GM18517 (cell line): ENCODE results near the gene TMEM269.
"Not testable (repeated sequence)": the region's sequence is repeated elsewhere in the genome, so short reads cannot be mapped to it uniquely, and the experiment has no call there.

Experiments
- ATAC-seq: cut with Tn5 transposase; IDR thresholded peaks from one replicate; pipeline ENCODE4 v1.9.1; 2021; ENCODE audit warnings: mild to moderate bottlenecking, moderate library complexity; ENCODE audit not compliant: unreplicated experiment

Gene TMEM269

DNA sequence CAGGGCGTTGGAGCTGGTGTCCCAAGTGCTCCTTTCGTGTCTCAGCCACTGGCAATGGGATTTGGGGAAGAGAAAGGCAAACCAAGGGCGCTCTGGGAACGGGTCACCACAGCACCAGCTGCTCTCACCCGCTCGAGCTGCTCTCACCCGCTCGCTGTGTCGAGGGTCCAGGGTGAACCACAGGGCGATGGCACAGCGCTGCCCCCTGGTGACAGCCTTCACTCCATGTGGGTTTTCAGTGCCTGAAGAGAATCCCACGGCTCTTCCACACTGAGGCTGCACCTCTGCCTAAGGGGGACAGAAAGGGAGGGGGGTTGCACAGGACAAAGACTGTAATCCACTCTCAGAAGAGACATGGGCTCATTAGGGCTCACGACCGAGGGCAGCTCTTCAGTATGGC, 37.7 kb upstream of the TMEM269 start:
- no peak for ATAC-seq

DNA sequence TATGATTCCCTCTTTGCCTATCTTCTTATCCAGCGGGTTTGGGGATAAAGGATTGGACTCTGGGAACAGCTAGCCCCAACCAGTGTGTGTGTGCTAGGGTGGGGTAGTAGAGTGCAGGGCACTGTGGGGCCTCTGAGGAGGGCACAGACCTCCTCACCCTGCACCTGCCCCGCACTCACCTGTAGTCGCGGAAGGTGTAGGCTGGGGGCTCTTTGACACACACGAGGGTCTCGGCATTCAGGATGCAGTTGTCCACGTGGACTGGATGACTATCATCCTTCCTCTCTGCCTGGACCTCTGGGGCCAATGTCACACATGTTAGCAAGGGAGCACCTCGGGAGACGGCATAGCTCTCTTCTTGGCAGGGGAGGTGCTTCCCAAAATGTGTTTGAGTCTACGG, 36.8 kb upstream of the TMEM269 start:
- no peak for ATAC-seq

DNA sequence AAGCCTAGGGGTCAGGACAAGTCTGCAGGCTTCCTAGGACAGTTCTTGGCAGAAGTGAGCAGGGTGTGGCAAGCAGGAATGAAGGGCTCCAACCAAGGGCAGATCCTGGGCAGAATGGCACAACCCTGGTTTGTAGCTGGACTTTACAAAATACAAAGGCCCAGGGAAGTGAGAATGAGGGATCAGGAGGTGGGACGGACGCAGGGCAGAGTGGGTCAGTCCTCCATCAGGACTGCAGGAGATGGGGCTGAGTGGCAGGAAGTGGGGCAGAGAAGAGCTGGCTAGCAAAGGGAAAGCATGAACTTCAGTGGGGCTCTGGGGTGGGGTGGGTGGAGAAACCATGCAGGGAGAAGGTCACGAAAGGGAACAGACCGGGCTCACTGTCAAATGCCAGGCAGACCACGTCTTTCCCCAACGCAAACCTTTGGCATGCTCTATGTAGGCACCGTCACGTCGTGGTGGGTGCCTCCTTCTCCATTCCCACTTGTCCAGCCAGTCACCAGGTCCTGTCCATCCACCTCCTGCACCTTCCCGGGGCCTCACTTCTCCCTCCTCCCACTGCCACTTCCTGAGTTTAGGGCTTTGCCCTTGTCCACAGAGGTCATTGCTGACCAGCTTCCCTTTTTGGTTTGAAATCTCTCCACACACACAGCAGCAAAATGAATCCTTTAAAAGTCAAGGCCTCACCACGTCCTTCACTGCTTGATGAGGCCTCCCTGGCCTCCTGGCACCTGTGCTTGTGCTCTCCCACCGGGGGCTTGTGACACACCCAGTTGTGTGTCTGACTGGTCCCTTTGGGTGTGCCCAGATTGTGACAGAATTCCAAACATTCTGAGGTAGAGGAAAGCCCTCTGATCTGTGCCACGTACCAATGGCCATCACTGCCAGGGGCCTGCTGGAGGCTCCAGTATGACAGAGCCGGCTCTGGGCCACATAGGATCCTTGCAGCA, 36.1 kb upstream of the TMEM269 start:
- ATAC-seq, result no peak

- no peak for ATAC-seq
Measured at GRCh38 chr1:42750041-42750440, 34.8 kb upstream of the TMEM269 start.

DNA sequence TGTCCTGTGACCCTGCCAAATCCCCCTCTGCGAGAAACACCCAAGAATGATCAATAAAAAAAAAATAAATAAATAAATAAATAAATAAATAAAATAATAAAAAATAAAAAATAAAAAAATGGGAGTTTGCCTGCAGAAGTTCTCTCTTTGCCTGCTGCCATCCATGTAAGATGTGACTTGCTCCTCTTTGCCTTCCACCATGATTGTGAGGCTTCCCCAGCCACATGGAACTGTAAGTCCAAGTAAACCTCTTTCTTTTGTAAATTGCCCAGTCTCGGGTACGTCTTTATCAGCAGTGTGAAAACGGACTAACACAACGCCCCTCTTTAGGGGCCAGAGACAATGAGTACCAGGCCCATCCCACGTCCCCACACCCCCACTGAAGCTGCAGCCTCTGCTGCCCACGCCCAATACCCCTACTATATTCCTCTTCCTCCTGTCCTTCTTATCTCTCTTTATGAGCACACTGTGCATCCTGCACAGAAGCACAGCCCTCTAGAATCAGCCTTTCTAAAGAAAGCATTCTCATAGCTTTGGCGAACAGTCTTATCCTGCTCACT, 33.2 kb upstream of the TMEM269 start:
- ATAC-seq, result not testable (repeated sequence)

- ATAC-seq, result no peak
Measured at GRCh38 chr1:42752284-42752683, 32.5 kb upstream of the TMEM269 start.

GRCh38 chr1:42753070-42753469, 31.7 kb upstream of the TMEM269 start:
- ATAC-seq, result no peak

DNA sequence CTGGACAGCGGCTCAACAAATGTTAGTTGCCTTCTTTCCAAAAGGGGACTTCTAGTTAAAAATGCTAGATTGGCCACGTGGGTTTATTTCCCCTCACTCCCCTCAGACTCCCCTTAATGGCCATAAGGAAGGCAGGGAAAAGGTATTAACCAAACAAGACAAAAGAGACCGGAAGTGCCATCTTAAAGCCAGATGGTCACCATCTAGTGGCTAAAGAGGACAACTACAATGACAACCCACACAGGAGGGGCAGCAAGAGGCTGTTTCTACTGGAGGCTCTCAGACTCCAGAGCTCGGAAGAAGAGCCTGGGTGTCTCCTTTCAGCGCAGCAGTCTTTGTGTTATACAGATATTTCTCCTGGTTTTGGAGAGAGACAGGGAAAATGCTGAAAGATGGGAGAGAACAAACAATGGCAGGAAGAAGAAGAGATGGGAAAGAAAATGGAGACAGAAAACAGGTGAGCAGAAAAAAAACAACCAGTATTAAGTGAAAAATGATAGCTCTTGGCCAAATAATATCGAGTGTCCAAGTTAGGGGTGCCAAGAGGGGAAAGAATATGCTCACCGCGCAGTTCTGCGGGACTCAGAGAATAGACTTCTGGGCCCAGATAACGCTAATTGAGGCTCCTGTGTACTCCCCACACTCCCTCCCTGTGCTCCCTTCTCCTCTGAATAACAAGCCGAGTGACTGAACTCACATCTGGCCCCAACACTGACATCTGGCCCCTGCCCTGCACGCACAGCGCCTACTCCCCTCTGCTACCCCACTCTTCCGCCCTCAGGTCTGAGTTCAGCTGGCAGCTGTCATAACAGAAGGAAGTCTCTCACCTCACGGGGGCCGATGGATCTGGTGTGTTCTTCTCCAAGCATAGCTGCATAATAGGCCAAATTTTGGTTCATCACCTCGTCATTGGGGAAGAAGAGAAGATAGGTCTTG, 27.6 kb upstream of the TMEM269 start:
- ATAC-seq, result no peak

- no peak for ATAC-seq
Measured at GRCh38 chr1:42757892-42758275, 26.9 kb upstream of the TMEM269 start.

GRCh38 chr1:42758641-42759040, 26.1 kb upstream of the TMEM269 start:
- no peak for ATAC-seq

- ATAC-seq, result no peak
Measured at GRCh38 chr1:42759114-42759513, 25.7 kb upstream of the TMEM269 start.

DNA sequence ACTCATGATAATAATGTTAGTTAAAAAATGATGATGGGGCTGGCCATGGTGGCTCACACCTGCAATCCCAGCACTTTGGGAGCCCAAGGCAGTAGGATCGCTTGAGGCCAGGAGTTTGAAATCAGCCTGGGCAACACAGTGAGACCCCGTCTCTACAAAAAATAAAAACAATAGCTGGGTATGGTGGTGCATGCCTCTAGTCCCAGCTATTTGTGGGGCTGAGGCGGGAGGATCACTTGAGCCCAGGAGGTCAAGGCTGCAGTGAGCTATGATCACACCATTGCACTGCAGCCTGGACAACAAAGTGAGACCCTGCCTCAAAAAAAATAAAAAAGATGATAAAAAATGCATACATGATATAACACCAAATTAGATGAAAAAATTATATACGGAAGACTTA, 23.2 kb upstream of the TMEM269 start:
- ATAC-seq, result no peak

- ATAC-seq, result no peak
Measured at GRCh38 chr1:42762269-42762668, 22.5 kb upstream of the TMEM269 start.

DNA sequence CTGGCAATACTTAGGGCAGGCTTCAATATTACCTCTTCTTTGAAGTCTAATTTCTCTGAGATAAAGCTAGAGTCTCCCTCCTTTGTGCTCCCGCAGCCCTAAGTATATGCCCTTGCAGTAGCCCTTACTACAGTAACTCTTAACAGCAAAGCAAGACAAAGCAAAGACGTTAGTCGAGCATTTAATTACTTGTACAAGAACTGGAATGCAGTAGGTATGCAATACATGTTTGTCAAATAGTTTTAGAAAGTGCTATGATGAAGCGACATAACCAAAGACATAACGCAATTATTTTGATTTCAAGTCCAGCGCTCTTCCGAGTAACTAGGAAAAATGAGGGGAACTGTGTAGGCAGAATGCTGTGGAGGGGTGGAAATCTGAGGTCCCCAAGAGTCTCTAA, 19.5 kb upstream of the TMEM269 start:
- no peak for ATAC-seq

- peak; percentile 19 for ATAC-seq
Measured at GRCh38 chr1:42765832-42766740, 18.7 kb upstream of the TMEM269 start.

GRCh38 chr1:42766741-42767509, 17.9 kb upstream of the TMEM269 start, which contains the start of the genes C1orf50 and P3H1:
C1orf50 (plus strand) TSS chr1:42767249; CDS start chr1:42767312, 63 bp downstream.
P3H1 (minus strand) TSS chr1:42767028; CDS start chr1:42766971, 57 bp downstream.
- ATAC-seq, result peak; percentile 90

DNA sequence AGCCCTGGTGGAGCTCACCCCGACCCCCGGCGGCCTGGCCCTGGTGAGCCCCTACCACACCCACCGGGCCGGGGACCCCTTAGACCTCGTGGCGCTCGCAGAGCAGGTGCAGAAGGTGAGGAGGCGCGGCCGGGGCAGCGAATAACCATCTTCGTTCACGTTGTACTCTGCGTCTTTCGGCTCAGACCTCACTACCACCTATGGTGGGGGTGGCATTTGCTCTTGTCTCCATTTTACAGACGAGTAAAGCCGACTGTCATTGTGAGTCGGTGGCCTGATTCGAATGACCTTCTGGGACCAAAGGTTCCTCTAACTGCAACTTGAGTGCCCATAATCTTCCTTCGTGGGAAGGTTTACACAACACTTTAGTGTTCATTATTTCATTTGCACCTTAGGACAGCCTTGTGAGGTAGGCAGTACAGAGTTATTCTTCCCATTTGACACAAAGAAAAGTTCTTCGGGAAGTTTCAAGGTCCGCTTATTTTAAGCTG, 17.2 kb upstream of the TMEM269 start:
- peak; percentile 27 for ATAC-seq

- no peak for ATAC-seq
Measured at GRCh38 chr1:42768172-42768571, 16.6 kb upstream of the TMEM269 start.

DNA sequence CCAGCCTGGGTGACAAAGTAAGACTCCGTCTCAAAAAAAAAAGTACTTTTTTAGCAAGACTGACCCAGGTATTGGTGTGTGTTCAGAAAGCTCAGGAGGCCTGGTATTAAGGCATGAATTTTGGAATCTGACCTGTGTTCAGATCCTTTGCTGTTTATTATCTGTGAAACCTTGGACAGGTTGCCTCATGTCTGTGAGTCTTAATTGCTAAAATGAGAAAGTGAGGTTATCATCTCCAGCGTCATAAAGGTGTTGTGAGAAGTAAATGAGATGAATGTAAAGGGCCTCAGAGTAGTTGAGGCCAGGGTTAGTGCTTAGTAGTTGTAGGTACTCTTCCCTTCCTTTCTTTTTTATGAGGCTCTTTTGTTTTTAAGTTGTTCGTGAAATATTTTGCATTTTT, 15.0 kb upstream of the TMEM269 start:
- no peak for ATAC-seq
